ENCODE data around the gene ATP23.

The ATP23 gene

DNA sequence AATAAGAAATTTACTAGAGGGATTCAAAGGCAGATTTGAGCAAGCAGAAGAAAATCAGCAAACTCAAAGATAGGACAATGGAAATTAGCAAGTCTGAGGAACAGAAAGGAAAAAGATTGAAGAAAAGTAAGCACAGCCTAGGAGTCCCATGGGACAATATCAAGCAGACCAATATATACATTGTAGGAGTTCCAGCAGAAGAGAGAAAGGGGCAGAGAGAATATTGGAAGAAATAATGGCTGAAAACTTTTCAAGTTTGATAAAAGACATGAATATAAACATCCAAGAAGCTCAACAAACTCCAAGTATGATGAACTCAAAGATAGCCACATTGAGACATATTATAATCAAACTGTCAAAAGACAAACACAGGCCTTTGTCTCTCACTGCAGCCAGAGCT, 25.2 kb downstream of the ATP23 start:
- no peak for DNase-seq (ENCODE audit: low read depth in 4 of 4, low spot score in 1 of 4)

- DNase-seq (ENCODE audit: low read depth in 4 of 4, low spot score in 1 of 4), result peak in 1 of 4 experiments; percentile 4
Observed at GRCh38 chr12:57983146-57983857, 41.9 kb downstream of the ATP23 start.

DNA sequence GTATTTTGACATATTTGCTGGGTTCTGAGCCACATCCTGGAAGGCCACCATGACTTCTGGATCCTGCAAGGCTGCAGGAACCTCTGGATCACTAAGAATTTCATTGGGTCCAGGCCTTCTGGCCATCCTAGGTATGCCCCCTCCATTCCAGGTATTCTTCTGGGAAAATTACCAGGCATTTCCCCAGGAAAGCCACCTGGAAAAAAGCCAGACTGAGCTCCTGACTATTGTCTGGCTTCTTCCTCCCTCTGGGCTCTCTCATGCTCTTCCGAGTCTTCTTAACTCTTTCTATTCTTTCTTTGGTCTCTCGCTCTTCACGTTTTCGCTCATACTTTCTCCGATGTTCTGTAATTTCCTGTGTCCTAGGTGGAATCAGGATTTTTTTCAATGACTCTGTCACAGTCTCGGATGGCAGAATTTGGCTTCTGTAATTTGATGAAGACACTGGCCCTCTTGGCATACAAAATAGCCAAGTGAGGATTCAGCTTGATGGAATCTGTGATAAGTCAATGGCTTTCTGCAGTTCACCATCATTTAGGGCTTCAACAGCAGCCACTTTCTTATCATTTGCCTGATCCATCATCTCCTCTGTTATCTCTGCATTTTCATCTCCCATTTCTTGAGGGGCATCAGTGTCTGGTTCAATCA, 42.6 kb downstream of the ATP23 start:
- DNase-seq (ENCODE audit: low read depth in 4 of 4, low spot score in 1 of 4), result no peak

GRCh38 chr12:57984629-57985151, 43.3 kb downstream of the ATP23 start:
- DNase-seq (ENCODE audit: low read depth in 4 of 4, low spot score in 1 of 4), result no peak

DNA sequence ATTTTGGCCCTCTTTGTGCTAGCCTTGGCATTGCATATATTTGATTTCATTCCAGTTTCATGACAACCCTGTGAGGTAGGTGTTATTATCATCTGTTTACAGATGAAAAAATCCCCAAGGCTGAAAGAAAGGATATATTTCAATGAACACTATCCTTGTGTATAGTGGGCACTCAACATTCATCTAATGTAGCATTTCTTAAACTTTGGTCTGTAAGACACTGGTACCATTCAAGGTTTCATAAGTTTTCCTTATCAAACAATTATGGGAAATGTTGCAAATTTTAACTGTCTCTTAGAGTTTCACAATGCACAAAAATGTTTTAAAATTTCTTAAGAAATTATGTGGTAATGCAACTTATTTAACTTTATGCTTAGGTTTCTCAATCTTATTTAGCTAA, 44.3 kb downstream of the ATP23 start:
- no peak for DNase-seq (ENCODE audit: low read depth in 4 of 4, low spot score in 1 of 4)

DNA sequence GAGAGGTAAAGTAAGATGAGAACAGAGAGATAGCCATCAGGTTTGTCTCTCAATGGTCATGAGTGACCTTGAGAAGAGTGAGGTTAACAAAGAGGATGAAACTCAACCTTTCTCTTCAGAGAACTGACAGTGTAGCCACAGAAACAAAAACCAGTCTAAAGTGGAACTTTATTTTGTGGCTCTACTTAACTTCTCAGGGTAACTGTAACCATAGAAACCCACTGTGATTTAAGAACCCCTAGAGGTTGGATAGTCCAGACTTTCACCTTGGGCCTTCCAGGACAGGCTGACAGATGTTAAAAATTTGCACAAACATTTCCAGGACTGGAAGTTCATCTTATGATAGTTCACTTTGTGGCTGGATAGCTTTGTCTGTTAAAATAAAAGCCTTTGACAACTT, 48.5 kb downstream of the ATP23 start:
- no peak for DNase-seq (ENCODE audit: low read depth in 4 of 4, low spot score in 1 of 4)

- no peak for DNase-seq (ENCODE audit: low read depth in 4 of 4, low spot score in 1 of 4)
Observed at GRCh38 chr12:57990241-57990883, 49.0 kb downstream of the ATP23 start.

DNA sequence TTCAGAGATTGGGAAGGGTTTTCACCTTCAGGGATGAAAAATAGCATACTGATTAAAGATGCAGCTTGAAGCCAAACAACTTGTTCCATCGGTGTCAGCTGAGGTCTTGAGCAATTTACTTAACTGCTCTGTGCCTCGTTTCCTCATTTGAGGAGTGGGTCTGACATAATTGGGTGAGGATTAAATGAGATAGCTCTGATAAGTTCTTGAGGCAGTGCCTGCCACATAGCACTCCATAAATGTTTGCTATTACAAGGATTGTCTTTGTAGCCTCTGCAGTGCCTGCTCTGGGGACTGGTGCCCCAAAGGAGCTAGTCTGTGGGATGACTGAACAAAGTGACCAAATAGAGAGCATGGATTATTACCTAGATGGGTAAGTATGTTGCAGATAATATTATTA, 50.6 kb downstream of the ATP23 start:
- no peak for DNase-seq (ENCODE audit: low read depth in 4 of 4, low spot score in 1 of 4)

GRCh38 chr12:57993030-57993429, 51.7 kb downstream of the ATP23 start:
- no peak for DNase-seq (ENCODE audit: low read depth in 4 of 4, low spot score in 1 of 4)

DNA sequence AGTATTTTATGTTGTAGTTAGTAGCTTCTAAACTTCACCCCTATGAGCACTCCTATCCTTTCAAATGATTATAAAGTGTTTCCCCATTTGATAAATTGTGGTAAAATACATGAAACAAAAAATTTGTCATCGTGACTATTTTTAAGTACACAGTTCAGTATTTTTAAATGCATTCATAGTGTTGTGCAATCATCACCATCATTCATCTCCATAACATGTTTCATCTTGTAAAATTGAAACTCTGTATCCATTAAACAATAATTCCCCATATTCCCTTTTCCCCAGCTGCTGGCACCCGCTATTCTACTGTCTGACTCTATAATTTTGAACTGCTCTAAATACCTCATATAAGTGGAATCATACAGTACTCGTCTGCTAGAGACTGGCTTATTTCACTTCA, 52.5 kb downstream of the ATP23 start:
- no peak for DNase-seq (ENCODE audit: low read depth in 4 of 4, low spot score in 1 of 4)

GRCh38 chr12:57996520-57996919, 55.2 kb downstream of the ATP23 start:
- no peak for DNase-seq (ENCODE audit: low read depth in 4 of 4, low spot score in 1 of 4)

- DNase-seq (ENCODE audit: low read depth in 4 of 4, low spot score in 1 of 4), result no peak
Observed at GRCh38 chr12:57998251-57998650, 56.9 kb downstream of the ATP23 start.

GRCh38 chr12:58000499-58000898, 59.1 kb downstream of the ATP23 start:
- no peak for DNase-seq (ENCODE audit: low read depth in 4 of 4, low spot score in 1 of 4)

DNA sequence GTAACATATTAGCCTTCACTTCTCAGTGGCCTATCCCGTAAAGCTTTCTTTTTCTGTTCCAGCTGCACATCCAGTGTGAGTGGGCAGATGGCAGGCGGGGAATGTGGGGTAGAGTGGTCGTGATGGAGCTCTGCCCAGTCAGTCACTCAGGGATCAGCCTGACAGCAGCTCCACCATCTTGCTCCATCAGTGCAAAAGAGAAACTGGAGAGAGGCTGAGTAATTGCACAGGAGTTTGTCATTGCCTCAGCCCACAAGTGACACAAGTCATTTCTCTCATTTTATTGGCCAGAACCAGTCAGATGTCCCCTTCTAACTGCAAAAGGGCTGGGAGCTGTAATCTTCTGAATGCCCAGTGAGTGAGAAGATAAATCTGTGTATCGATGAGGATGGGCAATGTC, 66.5 kb downstream of the ATP23 start:
- DNase-seq (ENCODE audit: low read depth in 4 of 4, low spot score in 1 of 4), result no peak

DNA sequence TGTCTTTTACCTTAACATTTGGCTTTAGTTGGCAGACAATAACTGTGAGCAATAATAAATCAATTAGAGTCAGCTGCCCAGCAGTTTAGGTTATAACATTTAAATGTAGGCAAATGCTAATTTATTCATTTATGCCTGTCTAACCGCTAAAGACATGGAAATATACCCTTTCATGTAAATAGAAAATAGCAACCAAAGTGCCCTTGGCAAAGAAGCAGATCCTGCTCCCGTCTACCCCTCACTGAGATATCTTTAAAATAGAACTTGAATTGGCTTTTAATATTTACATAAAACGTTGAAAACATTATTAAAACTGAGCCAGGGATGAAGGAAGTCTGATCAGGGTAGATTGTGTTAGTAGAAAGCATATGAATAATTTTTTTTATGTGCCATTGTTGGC, 67.3 kb downstream of the ATP23 start:
- no peak for DNase-seq (ENCODE audit: low read depth in 4 of 4, low spot score in 1 of 4)

Measured in stimulated activated CD4-positive, alpha-beta T cell treated with anti-CD3 and anti-CD28 coated beads, Interleukin-1b, Interleukin-23, amount 100 ng/mL, for 24 hours (primary cell).